Raji (cell line): Measurements from ENCODE around the gene SPTLC3.

ENCODE experiments used
- POLR2A ChIP-seq: IDR thresholded peaks from 2 replicates; pipeline ENCODE4 v1.6.1; 2011; ENCODE audit warnings: low read depth, low read length, control low read depth; ENCODE audit not compliant: insufficient read depth

Gene SPTLC3

DNA sequence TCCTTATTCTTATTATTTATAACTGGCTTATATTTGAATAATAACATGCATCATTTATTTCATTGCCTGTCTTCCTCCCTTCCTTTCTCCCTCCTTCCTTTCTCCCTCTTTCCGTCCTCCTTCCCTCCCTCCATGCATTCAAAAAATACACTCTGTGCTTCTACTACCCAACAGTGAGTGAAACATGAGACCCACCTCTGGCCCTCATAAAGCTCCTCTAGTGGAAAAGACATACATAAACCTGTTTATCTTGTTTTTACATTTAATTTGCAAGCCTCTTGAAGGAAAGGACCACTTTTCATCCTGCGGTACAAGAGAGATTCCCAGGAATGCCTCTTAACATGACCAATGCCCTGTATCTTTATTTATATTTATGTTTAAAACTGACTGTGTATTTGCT is 190.5 kb downstream of the SPTLC3 start:
- TF ChIP-seq POLR2A = no peak

DNA sequence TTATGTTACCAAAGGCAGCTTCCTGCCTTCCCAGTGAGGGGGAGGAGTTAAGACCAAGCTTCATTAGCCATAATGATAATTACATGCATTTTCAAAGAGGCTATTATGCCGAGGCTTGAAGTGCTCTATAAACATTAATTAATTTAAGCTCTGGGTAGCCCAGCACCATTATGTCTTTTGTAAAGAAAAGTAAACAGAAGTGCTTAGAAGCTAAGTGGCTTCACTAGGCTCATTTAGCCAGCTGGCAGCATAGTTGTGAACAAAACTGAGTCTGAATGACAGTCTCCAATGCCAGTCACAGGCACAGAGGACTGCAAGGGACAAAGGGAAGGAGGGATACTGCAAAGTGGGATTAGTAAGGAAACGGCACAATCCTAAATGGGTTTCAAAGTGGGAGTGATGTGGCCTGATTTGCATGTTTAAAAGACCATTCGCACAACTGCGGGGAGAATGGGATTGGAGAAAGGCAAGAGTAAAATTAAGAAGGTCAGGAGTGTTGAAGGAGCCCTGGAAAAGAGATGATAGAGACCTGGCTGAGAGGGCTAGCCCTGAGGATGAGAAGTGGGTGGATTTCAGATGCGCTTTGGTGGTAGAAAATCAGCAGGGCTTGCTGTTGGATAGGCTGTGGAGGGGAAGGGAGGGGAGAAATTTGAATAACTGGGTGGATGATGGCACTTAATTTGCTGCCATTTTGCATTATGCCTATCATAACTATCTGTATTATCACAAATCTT is 192.2 kb downstream of the SPTLC3 start:
- TF ChIP-seq POLR2A = no peak

DNA sequence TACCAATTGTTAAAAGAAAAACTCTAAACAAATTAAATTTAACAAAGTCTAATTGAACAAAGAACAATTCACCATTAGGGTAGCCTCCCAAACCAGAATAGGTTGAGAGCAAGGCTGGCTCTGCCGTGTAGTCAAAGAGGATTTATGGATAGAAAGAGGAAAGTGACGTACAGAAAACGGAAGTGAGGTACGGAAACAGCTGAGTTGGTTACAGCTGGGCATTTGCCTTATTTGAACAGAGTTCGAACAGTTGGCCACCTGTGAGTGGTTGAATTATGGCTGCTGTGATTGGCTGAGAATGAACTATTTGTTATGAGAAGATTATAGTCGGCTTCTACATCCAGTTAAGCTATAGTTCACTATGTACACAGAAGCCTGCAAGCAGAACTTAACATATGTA is 193.8 kb downstream of the SPTLC3 start:
- no peak for TF ChIP-seq POLR2A

DNA sequence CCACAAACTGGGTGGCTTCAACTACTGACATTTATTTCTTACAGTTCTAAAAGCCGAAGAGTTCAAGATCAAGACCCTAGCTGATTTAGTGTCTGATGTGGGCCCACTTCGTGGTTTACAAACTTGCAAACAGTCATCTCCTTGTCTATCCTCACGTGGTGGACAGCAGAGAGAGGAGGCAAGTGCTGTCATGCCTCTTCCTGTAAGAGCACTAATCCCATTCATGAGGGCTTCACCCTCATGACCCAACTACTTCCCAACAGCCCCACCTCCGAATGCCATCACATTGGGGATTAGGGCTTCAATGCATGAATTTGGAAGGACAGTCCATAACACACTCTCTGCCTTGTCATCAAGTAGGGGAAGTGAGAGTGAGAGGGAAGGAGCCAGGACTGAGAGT is 196.7 kb downstream of the SPTLC3 start:
- no peak for TF ChIP-seq POLR2A

DNA sequence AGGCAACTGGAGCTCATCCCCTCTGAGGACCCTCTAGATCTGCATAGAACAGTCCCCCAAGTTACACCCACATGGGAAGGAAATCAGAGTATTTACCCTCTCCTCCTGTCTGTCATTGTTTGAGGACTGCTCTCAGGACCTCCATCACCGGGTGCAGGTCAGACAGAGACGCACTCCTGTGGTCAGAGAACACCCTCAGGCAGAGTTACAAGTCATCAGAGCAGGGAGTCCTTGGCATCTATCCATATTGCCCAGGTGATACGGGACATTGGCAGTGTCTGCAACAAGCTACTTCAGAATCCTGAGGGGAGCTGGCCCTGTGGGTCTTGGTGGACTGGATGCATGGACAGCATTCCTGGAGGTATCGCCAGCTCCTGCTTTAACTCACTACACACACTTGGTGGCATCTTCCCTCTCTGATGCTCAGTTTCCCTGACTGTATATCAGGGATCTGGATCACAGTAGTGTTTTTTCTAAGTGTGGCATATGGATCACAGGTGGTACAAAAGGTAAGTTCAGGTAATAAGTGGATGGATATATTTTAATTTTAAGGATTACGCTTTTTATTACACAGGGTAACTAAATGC is 197.2 kb downstream of the SPTLC3 start:
- no peak for TF ChIP-seq POLR2A

DNA sequence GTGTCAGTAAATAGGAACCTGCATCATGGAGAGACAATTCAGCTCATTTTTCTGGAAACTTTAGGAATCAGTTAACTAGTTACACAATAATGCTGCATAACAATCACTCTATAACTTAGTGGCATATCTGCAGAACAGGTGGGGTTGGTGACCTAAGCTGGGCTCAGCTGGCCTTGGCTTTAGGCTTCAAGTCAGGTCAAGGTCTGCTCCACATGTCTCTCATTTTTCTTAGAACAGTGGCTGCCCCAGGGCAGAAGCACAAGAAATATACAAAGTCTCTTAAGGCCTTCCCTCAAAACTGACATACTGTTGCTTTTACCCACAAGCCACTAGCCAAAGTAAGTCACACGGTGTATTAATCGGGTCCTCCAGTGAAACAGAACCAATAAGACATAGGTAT is 198.2 kb downstream of the SPTLC3 start:
- TF ChIP-seq POLR2A = no peak

DNA sequence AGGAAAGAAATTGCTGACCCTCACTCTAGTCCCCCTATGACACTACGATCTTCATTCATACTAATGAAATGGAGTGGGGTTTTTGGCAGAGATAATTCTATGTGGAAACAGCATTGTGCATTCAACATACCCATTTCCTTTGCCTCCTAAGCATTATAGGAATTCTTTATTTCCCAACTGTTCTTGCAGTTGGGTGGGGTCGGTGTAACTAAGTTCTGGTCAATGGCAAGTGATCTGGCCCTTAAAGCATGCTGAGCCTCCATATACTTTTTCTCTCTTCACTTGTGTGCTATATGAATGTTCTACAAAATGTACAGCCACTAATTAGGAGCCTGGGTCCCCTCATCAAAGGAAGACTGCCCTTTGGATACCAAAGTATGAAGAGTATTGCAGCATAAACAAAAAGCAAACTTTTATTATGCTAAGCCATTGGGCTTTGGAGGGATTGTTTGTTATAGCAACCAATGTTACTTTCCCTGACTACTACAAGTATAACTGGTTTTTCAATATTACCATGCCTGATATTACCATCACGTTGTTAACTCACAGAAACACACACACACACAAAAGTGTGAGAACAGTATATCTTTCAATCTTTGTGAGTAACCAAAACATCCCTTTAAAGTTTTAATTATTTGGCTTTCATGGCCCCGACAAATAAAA is 203.3 kb downstream of the SPTLC3 start:
- no peak for TF ChIP-seq POLR2A

DNA sequence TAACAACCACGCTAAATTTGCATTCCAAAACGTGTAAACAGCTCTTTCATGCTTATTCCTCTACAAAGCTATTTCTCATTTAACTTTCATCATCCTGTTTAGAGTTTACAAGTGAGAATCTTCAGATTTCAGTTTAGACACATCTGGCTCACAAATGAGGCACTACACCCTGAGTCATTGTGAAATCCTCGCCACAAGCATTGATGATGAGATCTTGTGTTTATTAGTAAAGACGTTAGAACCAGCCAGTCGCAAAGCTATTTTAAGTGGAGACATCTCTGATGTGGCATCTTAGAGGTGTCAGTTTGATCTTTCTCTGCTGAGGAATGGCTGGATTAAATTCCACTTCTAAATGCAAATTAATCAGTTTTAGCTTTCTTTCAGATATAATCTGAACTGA is 204.0 kb downstream of the SPTLC3 start:
- TF ChIP-seq POLR2A = no peak

DNA sequence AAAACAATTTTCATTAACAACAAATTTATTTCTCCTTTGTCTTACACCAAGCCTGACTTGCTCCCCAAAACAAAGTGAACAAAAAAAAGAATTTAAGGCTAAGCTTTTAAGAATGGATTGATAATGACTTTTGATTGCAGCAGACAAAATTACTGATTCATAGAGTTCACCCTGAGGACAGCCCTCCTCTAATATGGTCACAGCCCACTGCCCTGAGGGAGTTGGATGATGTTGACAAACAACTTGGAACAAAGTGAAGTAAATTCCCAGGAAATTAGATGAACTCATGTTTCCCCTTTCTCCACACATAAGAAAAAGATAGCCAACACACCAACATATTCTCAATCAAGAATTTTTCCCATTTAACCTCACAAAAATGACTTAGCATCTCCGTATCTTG is 204.6 kb downstream of the SPTLC3 start:
- no peak for TF ChIP-seq POLR2A

DNA sequence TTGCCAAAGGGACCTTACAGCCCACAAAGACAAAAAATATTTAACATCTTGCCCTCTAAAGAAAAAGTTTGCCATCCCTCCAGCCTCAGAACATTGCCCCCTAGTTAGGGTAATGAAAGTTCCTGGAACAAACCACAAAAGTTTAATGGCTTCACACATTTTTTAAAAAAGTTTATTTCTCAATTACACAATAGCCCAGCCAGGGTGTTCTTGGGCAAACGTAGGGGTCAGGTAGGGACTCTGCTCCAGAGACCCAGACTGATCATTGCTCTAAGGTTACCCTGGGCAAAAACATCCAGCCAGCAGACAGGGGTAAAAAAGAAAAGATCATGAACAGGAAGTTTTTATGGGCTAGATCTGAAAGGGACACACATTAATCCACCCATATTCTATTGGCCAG is 207.8 kb downstream of the SPTLC3 start:
- no peak for TF ChIP-seq POLR2A
